H1 (cell line): ENCODE data around the gene RAB26. TPM values are rescaled to one million over a fixed set of nuclear protein-coding genes. Genes with fewer than 3 reads are reported as not detected.

ENCODE experiments used
- BCL11A ChIP-seq, 2 experiments: IDR thresholded peaks; one replicate each; pipeline ENCODE4 v1.6.1; 2011; ENCODE audit warnings: low read depth in 2 of 2, low read length in 2 of 2, mild to moderate bottlenecking in 2 of 2
- CBX5 ChIP-seq: fragments of 300-800, 300-1000 bp; sonication (generic); IDR thresholded peaks from 2 replicates; pipeline ENCODE4 v1.7.1; 2016; ENCODE audit warnings: antibody characterized with exemption, low read length, low read depth
- CEBPB ChIP-seq: IDR thresholded peaks from 2 replicates; pipeline ENCODE4 v1.6.1; 2012; ENCODE audit warnings: low read depth, low read length
- CREB1 ChIP-seq: IDR thresholded peaks from 2 replicates; pipeline ENCODE4 v1.6.1; 2012; ENCODE audit warnings: inconsistent platforms
- FOSL1 ChIP-seq: IDR thresholded peaks from 2 replicates; pipeline ENCODE4 v1.6.1; 2011; ENCODE audit warnings: mild to moderate bottlenecking, low read depth, low read length, moderate library complexity; ENCODE audit not compliant: insufficient read depth
- KDM5A ChIP-seq: fragments of 200-600 bp; IDR thresholded peaks from 2 replicates; pipeline ENCODE4 v1.7.1; 2012; ENCODE audit warnings: mild to moderate bottlenecking, low read length, inconsistent platforms, mixed read lengths
- SIRT6 ChIP-seq: IDR thresholded peaks from one replicate; pipeline ENCODE4 v1.7.1; 2012; ENCODE audit warnings: low read length, inconsistent platforms
- SRF ChIP-seq: IDR thresholded peaks from 2 replicates; pipeline ENCODE4 v1.6.1; 2011; ENCODE audit warnings: mild to moderate bottlenecking, low read depth, low read length, moderate library complexity
- ZNF274 ChIP-seq: IDR thresholded peaks from 2 replicates; pipeline ENCODE4 v1.7.0; 2012; ENCODE audit warnings: low read length, borderline replicate concordance; ENCODE audit errors: extremely low read depth
- polyA plus RNA-seq, 7 experiments: library from polyadenylated mRNA; depleted of rRNA in 3 of 7; stranded (reverse) in 5 of 7; unstranded in 2 of 7; fragments of >200 nt in 5 of 7; fragments of 200-250 nt in 2 of 7; gene quantifications; 1 replicate in 5 of 7; 2 replicates in 1 of 7; 4 replicates in 1 of 7; pipeline versions ENCODE4 v1.2.1 to v1.2.3, GENCODE V29; 2011 to 2013; ENCODE audit warnings: missing spikeins in 2 of 7, mixed read lengths in 2 of 7
- total RNA-seq: library from RNA; stranded (reverse); fragmentation: NEBNext Ultra II Directional; extraction: Animal tissue kit (Norgen Biotek cat#: 25700); gene quantifications from 2 replicates; pipeline ENCODE4 v1.2.1, GENCODE V29; 2021
- TF ChIP-seq, protein P1 (sequence below): IDR thresholded peaks from 2 replicates; pipeline ENCODE4 v1.6.1; 2012; ENCODE audit warnings: low read length, inconsistent platforms

The RAB26 gene
- total and polyA plus RNA-seq, 2 of the 8 experiments (the other 6 are each of a cell fraction or from before 2014, with no cell fraction given): 4.3 to 5.4 TPM

- TF ChIP-seq, protein P1, sequence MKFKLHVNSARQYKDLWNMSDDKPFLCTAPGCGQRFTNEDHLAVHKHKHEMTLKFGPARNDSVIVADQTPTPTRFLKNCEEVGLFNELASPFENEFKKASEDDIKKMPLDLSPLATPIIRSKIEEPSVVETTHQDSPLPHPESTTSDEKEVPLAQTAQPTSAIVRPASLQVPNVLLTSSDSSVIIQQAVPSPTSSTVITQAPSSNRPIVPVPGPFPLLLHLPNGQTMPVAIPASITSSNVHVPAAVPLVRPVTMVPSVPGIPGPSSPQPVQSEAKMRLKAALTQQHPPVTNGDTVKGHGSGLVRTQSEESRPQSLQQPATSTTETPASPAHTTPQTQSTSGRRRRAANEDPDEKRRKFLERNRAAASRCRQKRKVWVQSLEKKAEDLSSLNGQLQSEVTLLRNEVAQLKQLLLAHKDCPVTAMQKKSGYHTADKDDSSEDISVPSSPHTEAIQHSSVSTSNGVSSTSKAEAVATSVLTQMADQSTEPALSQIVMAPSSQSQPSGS: no peak
- TF ChIP-seq SIRT6: no peak
- TF ChIP-seq FOSL1: no peak
- TF ChIP-seq CBX5: no peak
- no peak for TF ChIP-seq KDM5A
- TF ChIP-seq BCL11A (IDR thresholded peaks at IDR 0.05; ENCODE audit: low read depth in 2 of 2, low read length in 2 of 2): no peak
- TF ChIP-seq SRF: no peak
- no peak for TF ChIP-seq CREB1
- TF ChIP-seq CEBPB: no peak
- TF ChIP-seq ZNF274: no peak
Measured at GRCh38 chr16:2191446-2191706, 43.0 kb downstream of the RAB26 start (continued).
